SK-N-SH (cell line): ENCODE data around the gene ITCH.

Source experiments
- MAX ChIP-seq: IDR thresholded peaks from 2 replicates; pipeline ENCODE4 v1.4.0; 2012; ENCODE audit warnings: low read depth
- POLR2AphosphoS5 ChIP-seq: IDR thresholded peaks from 2 replicates; pipeline ENCODE4 v1.6.1; 2012; ENCODE audit warnings: low read depth, low read length
- SIN3A ChIP-seq: IDR thresholded peaks from 2 replicates; pipeline ENCODE4 v1.6.1; 2012; ENCODE audit warnings: low read depth, mild to moderate bottlenecking, low read length, moderate library complexity, borderline replicate concordance
- TEAD4 ChIP-seq: IDR thresholded peaks from 2 replicates; pipeline ENCODE4 v1.4.0; 2012; ENCODE audit warnings: mild to moderate bottlenecking, borderline replicate concordance; ENCODE audit not compliant: insufficient read depth
- TF ChIP-seq, protein P1 (sequence below): fragments of 150-350 bp; IDR thresholded peaks from 2 replicates; pipeline ENCODE4 v1.6.1; 2017; ENCODE audit warnings: antibody characterized with exemption, low read length, low read depth, borderline replicate concordance
- TF ChIP-seq, protein P2 (sequence below): fragments of 200-600 bp; sonication (generic); IDR thresholded peaks from 2 replicates; pipeline ENCODE4 v1.6.1; 2017; ENCODE audit warnings: antibody characterized with exemption, mild to moderate bottlenecking, moderate library complexity

DNA sequence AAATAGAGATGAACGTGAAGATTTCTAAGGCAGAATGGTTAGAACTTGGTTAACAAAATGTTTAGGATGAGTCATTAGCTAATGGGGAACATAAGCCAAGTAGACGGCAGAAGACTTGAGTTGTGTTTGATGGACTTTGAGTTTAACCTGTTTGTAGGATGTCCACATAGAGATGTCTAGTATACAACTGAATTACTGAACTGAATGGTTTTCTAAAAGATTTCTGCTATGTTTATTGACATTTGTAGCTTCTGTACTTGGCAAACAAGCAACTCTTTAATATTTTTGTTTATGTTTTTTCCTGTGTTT, 98.7 kb downstream of the ITCH start:
- TF ChIP-seq TEAD4, result no peak
- no peak for TF ChIP-seq SIN3A
- no peak for TF ChIP-seq POLR2AphosphoS5
- TF ChIP-seq, protein P1, sequence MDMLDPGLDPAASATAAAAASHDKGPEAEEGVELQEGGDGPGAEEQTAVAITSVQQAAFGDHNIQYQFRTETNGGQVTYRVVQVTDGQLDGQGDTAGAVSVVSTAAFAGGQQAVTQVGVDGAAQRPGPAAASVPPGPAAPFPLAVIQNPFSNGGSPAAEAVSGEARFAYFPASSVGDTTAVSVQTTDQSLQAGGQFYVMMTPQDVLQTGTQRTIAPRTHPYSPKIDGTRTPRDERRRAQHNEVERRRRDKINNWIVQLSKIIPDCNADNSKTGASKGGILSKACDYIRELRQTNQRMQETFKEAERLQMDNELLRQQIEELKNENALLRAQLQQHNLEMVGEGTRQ, result no peak
- TF ChIP-seq MAX, result no peak
- TF ChIP-seq, protein P2, sequence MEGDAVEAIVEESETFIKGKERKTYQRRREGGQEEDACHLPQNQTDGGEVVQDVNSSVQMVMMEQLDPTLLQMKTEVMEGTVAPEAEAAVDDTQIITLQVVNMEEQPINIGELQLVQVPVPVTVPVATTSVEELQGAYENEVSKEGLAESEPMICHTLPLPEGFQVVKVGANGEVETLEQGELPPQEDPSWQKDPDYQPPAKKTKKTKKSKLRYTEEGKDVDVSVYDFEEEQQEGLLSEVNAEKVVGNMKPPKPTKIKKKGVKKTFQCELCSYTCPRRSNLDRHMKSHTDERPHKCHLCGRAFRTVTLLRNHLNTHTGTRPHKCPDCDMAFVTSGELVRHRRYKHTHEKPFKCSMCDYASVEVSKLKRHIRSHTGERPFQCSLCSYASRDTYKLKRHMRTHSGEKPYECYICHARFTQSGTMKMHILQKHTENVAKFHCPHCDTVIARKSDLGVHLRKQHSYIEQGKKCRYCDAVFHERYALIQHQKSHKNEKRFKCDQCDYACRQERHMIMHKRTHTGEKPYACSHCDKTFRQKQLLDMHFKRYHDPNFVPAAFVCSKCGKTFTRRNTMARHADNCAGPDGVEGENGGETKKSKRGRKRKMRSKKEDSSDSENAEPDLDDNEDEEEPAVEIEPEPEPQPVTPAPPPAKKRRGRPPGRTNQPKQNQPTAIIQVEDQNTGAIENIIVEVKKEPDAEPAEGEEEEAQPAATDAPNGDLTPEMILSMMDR, result no peak
